T-helper 1 cell treated with Interleukin-12 subunit alpha and Interleukin-12 subunit beta and Interleukin-4 antibody, amounts not matched to agents 30 μg/mL and 1 μg/mL, for 36 hours (primary cell): ENCODE measurements around the gene COX20.

ENCODE experiments used
- H3K27ac Mint-ChIP-seq: one replicate; pipeline ENCODE4 v1.8.0; 2021; ENCODE audit warnings: mild to moderate bottlenecking, mixed read lengths
- H3K27me3 Mint-ChIP-seq: one replicate; pipeline ENCODE4 v1.8.0; 2021; ENCODE audit warnings: low read depth, mixed read lengths
- H3K36me3 Mint-ChIP-seq: one replicate; pipeline ENCODE4 v1.8.0; 2021; ENCODE audit warnings: low read depth, mixed read lengths
- H3K4me1 Mint-ChIP-seq: one replicate; pipeline ENCODE4 v1.8.0; 2021; ENCODE audit warnings: low read depth, mixed read lengths
- H3K4me3 Mint-ChIP-seq: one replicate; pipeline ENCODE4 v1.8.0; 2021; ENCODE audit warnings: mild to moderate bottlenecking, moderate library complexity, mixed read lengths
- H3K9me3 Mint-ChIP-seq: one replicate; pipeline ENCODE4 v1.8.0; 2021; ENCODE audit warnings: mixed read lengths

The COX20 gene

GRCh38 chr1:244854166-244854565 is 18.7 kb downstream of the COX20 start:
- Mint-ChIP-seq H3K27ac (peak overlapping the region; percentile 41), H3K36me3 (peaks cover 78% of the 10 kb centered on the region), H3K4me3 (peak overlapping the region; percentile 23), H3K27me3 (no peaks in the 10 kb centered on the region), H3K4me1 (peaks cover 69% of the 10 kb centered on the region), H3K9me3 (no peaks in the 10 kb centered on the region)

GRCh38 chr1:244854865-244855578 is 19.6 kb downstream of the COX20 start:
- Mint-ChIP-seq H3K4me3 (peak overlapping the region; percentile 60), H3K36me3 (peaks cover 79% of the 10 kb centered on the region), H3K27ac (peak overlapping the region; percentile 49), H3K27me3 (no peaks in the 10 kb centered on the region), H3K4me1 (peaks cover 66% of the 10 kb centered on the region), H3K9me3 (no peaks in the 10 kb centered on the region)

GRCh38 chr1:244857761-244858160 is 22.3 kb downstream of the COX20 start:
- peak overlapping the region; percentile 14 for H3K4me3 Mint-ChIP-seq
- no peak overlapping the region for H3K27ac Mint-ChIP-seq

GRCh38 chr1:244858357-244858756 is 22.9 kb downstream of the COX20 start:
- Mint-ChIP-seq H3K4me3 (peak overlapping the region; percentile 35), H3K27ac (peak overlapping the region; percentile 28), H3K36me3 (peaks cover 84% of the 10 kb centered on the region), H3K27me3 (no peaks in the 10 kb centered on the region), H3K4me1 (peaks cover 73% of the 10 kb centered on the region), H3K9me3 (no peaks in the 10 kb centered on the region)

More at GRCh38 chr1:244857761-244858160, 22.3 kb downstream of the COX20 start:
- no peaks in the 10 kb centered on the region for H3K9me3 Mint-ChIP-seq
- H3K27me3 Mint-ChIP-seq, result no peaks in the 10 kb centered on the region
- H3K4me1 Mint-ChIP-seq, result peaks cover 73% of the 10 kb centered on the region
- H3K36me3 Mint-ChIP-seq, result peaks cover 83% of the 10 kb centered on the region

- H3K36me3 Mint-ChIP-seq, result peaks cover 74% of the 10 kb centered on the region
- H3K9me3 Mint-ChIP-seq, result no peaks in the 10 kb centered on the region
- peak overlapping the region; percentile 14 for H3K27ac Mint-ChIP-seq
- H3K4me3 Mint-ChIP-seq, result peak overlapping the region; percentile 97
- H3K4me1 Mint-ChIP-seq, result peaks cover 63% of the 10 kb centered on the region
- no peaks in the 10 kb centered on the region for H3K27me3 Mint-ChIP-seq
These were observed 24.6 kb downstream of the COX20 start for GRCh38 chr1:244860078-244860477.

- Mint-ChIP-seq H3K36me3 (peaks cover 65% of the 10 kb centered on the region), H3K4me3 (peak overlapping the region; percentile 97), H3K9me3 (no peaks in the 10 kb centered on the region), H3K4me1 (peaks cover 61% of the 10 kb centered on the region), H3K27ac (peak overlapping the region; percentile 76), H3K27me3 (no peaks in the 10 kb centered on the region)
These were observed 25.6 kb downstream of the COX20 start for GRCh38 chr1:244860914-244861610.

GRCh38 chr1:244861683-244862082 is 26.2 kb downstream of the COX20 start:
- Mint-ChIP-seq H3K4me1 (peaks cover 58% of the 10 kb centered on the region), H3K9me3 (no peaks in the 10 kb centered on the region), H3K27ac (peak overlapping the region; percentile 76), H3K27me3 (no peaks in the 10 kb centered on the region), H3K4me3 (peak overlapping the region; percentile 97), H3K36me3 (peaks cover 59% of the 10 kb centered on the region)

- H3K4me3 Mint-ChIP-seq, result peak overlapping the region; percentile 97
- no peaks in the 10 kb centered on the region for H3K9me3 Mint-ChIP-seq
- no peaks in the 10 kb centered on the region for H3K27me3 Mint-ChIP-seq
- H3K4me1 Mint-ChIP-seq, result peaks cover 53% of the 10 kb centered on the region
- H3K36me3 Mint-ChIP-seq, result peaks cover 53% of the 10 kb centered on the region
- H3K27ac Mint-ChIP-seq, result peak overlapping the region; percentile 98
These were observed 26.9 kb downstream of the COX20 start for GRCh38 chr1:244862354-244862698.

GRCh38 chr1:244862699-244863490 is 27.4 kb downstream of the COX20 start:
- Mint-ChIP-seq H3K27me3 (no peaks in the 10 kb centered on the region), H3K27ac (peak overlapping the region; percentile 98), H3K9me3 (no peaks in the 10 kb centered on the region), H3K4me3 (peak overlapping the region; percentile 97), H3K36me3 (peaks cover 48% of the 10 kb centered on the region), H3K4me1 (peaks cover 49% of the 10 kb centered on the region)

GRCh38 chr1:244863491-244864252 is 28.2 kb downstream of the COX20 start:
- H3K27me3 Mint-ChIP-seq, result no peaks in the 10 kb centered on the region
- H3K4me3 Mint-ChIP-seq, result peak overlapping the region; percentile 97
- H3K36me3 Mint-ChIP-seq, result peaks cover 40% of the 10 kb centered on the region
- peaks cover 41% of the 10 kb centered on the region for H3K4me1 Mint-ChIP-seq
- no peaks in the 10 kb centered on the region for H3K9me3 Mint-ChIP-seq
- H3K27ac Mint-ChIP-seq, result peak overlapping the region; percentile 94

GRCh38 chr1:244864253-244865027 is 29.0 kb downstream of the COX20 start, which contains the start of gene HNRNPU:
HNRNPU (minus strand) TSS chr1:244864543; CDS start chr1:244864307, 236 bp downstream.
- H3K36me3 Mint-ChIP-seq, result peaks cover 34% of the 10 kb centered on the region

GRCh38 chr1:244865028-244865371 is 29.5 kb downstream of the COX20 start:
- peaks cover 32% of the 10 kb centered on the region for H3K4me1 Mint-ChIP-seq
- peaks cover 30% of the 10 kb centered on the region for H3K36me3 Mint-ChIP-seq
- H3K4me3 Mint-ChIP-seq, result peak overlapping the region; percentile 85
- H3K9me3 Mint-ChIP-seq, result no peaks in the 10 kb centered on the region
- no peaks in the 10 kb centered on the region for H3K27me3 Mint-ChIP-seq
- H3K27ac Mint-ChIP-seq, result peak overlapping the region; percentile 94

More at GRCh38 chr1:244864253-244865027, 29.0 kb downstream of the COX20 start, which contains the start of gene HNRNPU:
- Mint-ChIP-seq H3K27me3 (no peaks in the 10 kb centered on the region), H3K27ac (peak within 1 kb of the TSS; percentile 94), H3K4me1 (peaks cover 35% of the 10 kb centered on the region), H3K9me3 (no peaks in the 10 kb centered on the region), H3K4me3 (peak within 1 kb of the TSS; percentile 85)

GRCh38 chr1:244865820-244866219 is 30.4 kb downstream of the COX20 start:
- Mint-ChIP-seq H3K9me3 (no peaks in the 10 kb centered on the region), H3K4me3 (no peak overlapping the region), H3K4me1 (peaks cover 25% of the 10 kb centered on the region), H3K27me3 (no peaks in the 10 kb centered on the region), H3K27ac (no peak overlapping the region), H3K36me3 (peaks cover 21% of the 10 kb centered on the region)
